Body of pancreas (tissue), 4 donors: ENCODE data around the gene ARHGEF33. TPM values are rescaled to one million over a fixed set of nuclear protein-coding genes. Genes with fewer than 3 reads are reported as not detected.

Source experiments
- ATAC-seq: fragments of 150-250 bp; one replicate; pipeline ENCODE4 v1.9.1; 2016
- DNase-seq, 4 donors: peaks; one replicate each; pipeline ENCODE4 v3.0.0-alpha.2; 2019
- H3K27ac ChIP-seq, 4 donors: fragments of 200-600 bp; sonication (generic); 1 replicate in 3 of 4; 2 replicates in 1 of 4; pipeline versions ENCODE4 v1.5.1 to v1.6.1; 2016 to 2019; ENCODE audit warnings: mild to moderate bottlenecking in 1 of 4, mixed read lengths in 1 of 4, moderate library complexity in 1 of 4
- H3K27me3 ChIP-seq, 2 donors: fragments of 200-600 bp; sonication (generic); one replicate each; pipeline ENCODE4 v1.6.0; 2016; ENCODE audit warnings: mild to moderate bottlenecking in 1 of 2
- H3K36me3 ChIP-seq, 2 donors: fragments of 200-600 bp; sonication (generic); replicated peaks in 1 of 2; 2 replicates each; pipeline ENCODE4 v1.5.1; 2016; ENCODE audit warnings: low read depth in 2 of 2; ENCODE audit not compliant: insufficient read depth in 1 of 2
- H3K4me1 ChIP-seq: fragments of 200-600 bp; sonication (generic); one replicate; pipeline ENCODE4 v1.6.0; 2016
- H3K4me3 ChIP-seq, 2 donors: fragments of 200-600 bp; sonication (generic); 1 replicate in 1 of 2; 2 replicates in 1 of 2; pipeline ENCODE4 v1.5.1; 2016 to 2019
- H3K9me3 ChIP-seq, 3 donors: fragments of 200-600 bp; sonication (generic); 1 replicate in 2 of 3; 2 replicates in 1 of 3; pipeline ENCODE4 v1.5.1; 2016
- POLR2A ChIP-seq, 3 donors: fragments of 450-650 bp; IDR thresholded peaks; one replicate each; pipeline ENCODE4 v1.6.1; 2016; ENCODE audit warnings: antibody characterized with exemption in 3 of 3, mild to moderate bottlenecking in 2 of 3
- WGBS, 2 donors: methylation state at CpG; one replicate each; pipeline ENCODE4 v1.1.5; 2017; 5-methylcytosine and 5-hydroxymethylcytosine counted together
- intact Hi-C: fragments of 100-400 bp; cut with DNase I; formaldehyde crosslinking; loops from one replicate; pipeline ENCODE4 v1.15.1; 2023
- total RNA-seq, 2 donors: library from RNA; depleted of rRNA; stranded (reverse); fragments of >200 nt; gene quantifications; one replicate each; pipeline ENCODE4 v1.1.0, GENCODE V29; 2016
- TF ChIP-seq, protein P1 (sequence below), 7 experiments: fragments of 450-650 bp in 4 of 7; fragments of 200-600 bp in 3 of 7; sonication (generic) in 3 of 7; IDR thresholded peaks; one replicate each; pipeline ENCODE4 v1.5.1; 2016 to 2019; ENCODE audit warnings: antibody characterized with exemption in 7 of 7

Gene ARHGEF33
- total RNA-seq, 2 donors from 2014 or later: 0.33 to 1.3 TPM

- ATAC-seq (no peak), DNase-seq (no peak)
- H3K27ac ChIP-seq: no peak overlapping the region
- H3K4me3 ChIP-seq: no peak overlapping the region
- TF ChIP-seq POLR2A (IDR thresholded peaks at IDR 0.05): no peak
- TF ChIP-seq, protein P1, sequence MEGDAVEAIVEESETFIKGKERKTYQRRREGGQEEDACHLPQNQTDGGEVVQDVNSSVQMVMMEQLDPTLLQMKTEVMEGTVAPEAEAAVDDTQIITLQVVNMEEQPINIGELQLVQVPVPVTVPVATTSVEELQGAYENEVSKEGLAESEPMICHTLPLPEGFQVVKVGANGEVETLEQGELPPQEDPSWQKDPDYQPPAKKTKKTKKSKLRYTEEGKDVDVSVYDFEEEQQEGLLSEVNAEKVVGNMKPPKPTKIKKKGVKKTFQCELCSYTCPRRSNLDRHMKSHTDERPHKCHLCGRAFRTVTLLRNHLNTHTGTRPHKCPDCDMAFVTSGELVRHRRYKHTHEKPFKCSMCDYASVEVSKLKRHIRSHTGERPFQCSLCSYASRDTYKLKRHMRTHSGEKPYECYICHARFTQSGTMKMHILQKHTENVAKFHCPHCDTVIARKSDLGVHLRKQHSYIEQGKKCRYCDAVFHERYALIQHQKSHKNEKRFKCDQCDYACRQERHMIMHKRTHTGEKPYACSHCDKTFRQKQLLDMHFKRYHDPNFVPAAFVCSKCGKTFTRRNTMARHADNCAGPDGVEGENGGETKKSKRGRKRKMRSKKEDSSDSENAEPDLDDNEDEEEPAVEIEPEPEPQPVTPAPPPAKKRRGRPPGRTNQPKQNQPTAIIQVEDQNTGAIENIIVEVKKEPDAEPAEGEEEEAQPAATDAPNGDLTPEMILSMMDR (IDR thresholded peaks at IDR 0.05): no peak
- intact Hi-C loops: no loop called here
- no peaks in the 10 kb centered on the region for H3K27me3 ChIP-seq
- H3K4me1 ChIP-seq: no peaks in the 10 kb centered on the region
- H3K9me3 ChIP-seq: no peaks in the 10 kb centered on the region
- H3K36me3 ChIP-seq: no peaks in the 10 kb centered on the region
- WGBS, 2 donors: 91 to 94% methylated on average over 5 of the region's 5 CpGs
Measured at GRCh38 chr2:38966006-38966405, 76.3 kb downstream of the ARHGEF33 start.

DNA sequence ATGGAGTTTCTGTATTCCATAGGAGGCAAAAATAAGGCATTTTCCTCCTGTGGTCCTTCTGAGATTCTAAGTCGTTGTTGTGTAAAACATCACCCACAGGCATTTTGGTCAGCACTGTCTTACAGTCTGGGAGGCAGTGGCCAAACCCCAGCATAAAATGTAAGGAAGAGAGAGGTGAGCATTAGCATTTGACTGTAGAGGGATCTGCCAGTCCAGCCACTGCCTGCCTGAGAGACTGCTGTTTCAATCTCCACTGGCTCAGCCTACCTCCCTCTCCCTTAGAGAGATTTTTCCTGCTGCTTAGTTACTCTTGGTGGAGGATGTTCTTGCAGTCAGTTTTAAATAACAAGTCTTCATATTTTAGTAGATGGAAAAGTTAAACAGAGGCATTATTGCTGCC lies 77.0 kb downstream of the ARHGEF33 start:
- ATAC-seq: no peak
- H3K9me3 ChIP-seq: no peaks in the 10 kb centered on the region
- no peak overlapping the region for H3K27ac ChIP-seq
- no peak overlapping the region for H3K4me3 ChIP-seq
- no peaks in the 10 kb centered on the region for H3K27me3 ChIP-seq
- no peak for TF ChIP-seq POLR2A (IDR thresholded peaks at IDR 0.05)
- TF ChIP-seq, protein P1 (IDR thresholded peaks at IDR 0.05): no peak
- H3K36me3 ChIP-seq: no peaks in the 10 kb centered on the region
- WGBS, 2 donors: 53 to 70% methylated on average over 1 of the region's 1 CpG
- intact Hi-C loops: no loop called here
- no peaks in the 10 kb centered on the region for H3K4me1 ChIP-seq
- no peak for DNase-seq

DNA sequence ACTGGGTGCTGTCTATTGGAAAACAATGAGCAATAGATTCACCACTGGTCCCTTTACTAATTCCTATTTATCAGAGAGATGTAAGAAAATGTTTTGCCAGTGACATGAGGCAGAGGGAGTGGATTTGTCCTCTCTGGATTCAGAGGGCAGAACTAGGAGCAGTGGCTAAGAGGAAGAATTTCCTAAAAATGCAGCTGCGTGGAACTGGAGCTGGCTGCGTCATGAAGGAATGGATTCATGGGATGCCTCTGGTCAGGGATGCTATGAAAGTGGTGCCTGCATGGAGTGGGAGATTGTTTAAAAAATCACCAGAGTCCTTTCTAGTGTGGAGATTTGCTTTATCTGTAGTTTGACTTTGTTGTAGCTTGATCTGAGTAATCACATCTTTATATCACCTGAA lies 78.3 kb downstream of the ARHGEF33 start:
- no peak overlapping the region for H3K4me3 ChIP-seq
- 84 to 95% methylated on average over 2 of the region's 2 CpGs for WGBS, 2 donors
- H3K27me3 ChIP-seq: no peaks in the 10 kb centered on the region
- no peak for TF ChIP-seq POLR2A (IDR thresholded peaks at IDR 0.05)
- TF ChIP-seq, protein P1 (IDR thresholded peaks at IDR 0.05): no peak
- H3K27ac ChIP-seq: no peak overlapping the region
- ATAC-seq: no peak
- no peaks in the 10 kb centered on the region for H3K36me3 ChIP-seq
- intact Hi-C loops: no loop called here
- no peaks in the 10 kb centered on the region for H3K4me1 ChIP-seq
- H3K9me3 ChIP-seq: no peaks in the 10 kb centered on the region
- no peak for DNase-seq

DNA sequence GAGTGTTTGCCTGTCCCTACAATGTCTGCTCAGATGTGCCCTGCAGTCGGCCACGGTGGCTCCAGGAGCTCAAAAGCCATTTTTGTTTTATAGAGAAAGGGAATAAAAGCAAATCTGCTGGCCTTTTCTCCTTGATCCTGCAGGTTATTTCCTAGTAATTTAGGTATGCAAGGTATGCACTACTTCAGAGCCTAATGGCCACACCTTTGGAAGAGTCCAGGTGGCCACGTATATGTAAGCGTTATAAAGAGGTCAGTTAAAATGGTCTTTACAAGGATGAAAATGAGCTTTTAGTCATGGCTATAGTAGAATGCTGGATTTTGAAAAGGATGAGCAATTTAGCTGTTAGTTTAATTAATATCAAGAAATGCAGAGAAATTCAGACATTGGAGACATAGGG lies 81.7 kb downstream of the ARHGEF33 start:
- whole genome bisulfite sequencing, 2 donors: 82 to 86% methylated on average over 4 of the region's 4 CpGs
- ATAC-seq: no peak
- no peaks in the 10 kb centered on the region for H3K36me3 ChIP-seq

DNA sequence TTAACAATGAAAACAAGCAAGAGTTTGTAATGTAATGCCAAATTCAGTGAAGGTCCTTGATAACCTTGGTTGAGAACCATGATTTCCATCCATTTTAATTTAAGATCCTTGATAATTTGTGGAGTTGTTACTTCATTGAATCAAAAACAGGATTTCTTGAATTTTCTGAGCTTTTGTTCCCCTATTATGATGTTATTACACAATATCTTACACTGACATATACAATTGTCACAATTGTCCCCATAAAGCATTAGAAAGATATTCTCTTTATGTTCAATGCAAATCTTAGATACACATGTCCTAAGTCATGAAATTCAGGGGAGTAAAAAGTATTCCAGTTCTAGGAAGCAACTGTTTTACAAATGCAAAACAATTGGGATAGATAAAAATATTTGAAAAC lies 83.6 kb downstream of the ARHGEF33 start:
- H3K36me3 ChIP-seq: no peaks in the 10 kb centered on the region
- H3K4me3 ChIP-seq: no peak overlapping the region
- ATAC-seq: no peak
- H3K4me1 ChIP-seq: no peaks in the 10 kb centered on the region
- intact Hi-C loops: no loop called here
- DNase-seq: no peak
- H3K27ac ChIP-seq: no peak overlapping the region
- TF ChIP-seq POLR2A (IDR thresholded peaks at IDR 0.05): no peak
- no peaks in the 10 kb centered on the region for H3K27me3 ChIP-seq
- H3K9me3 ChIP-seq: no peaks in the 10 kb centered on the region

More for the DNA sequence above, 81.7 kb downstream of the ARHGEF33 start:
- Histone ChIP-seq H3K4me1 (no peaks in the 10 kb centered on the region), H3K9me3 (no peaks in the 10 kb centered on the region), H3K27ac (no peak overlapping the region), H3K27me3 (no peaks in the 10 kb centered on the region), H3K4me3 (no peak overlapping the region)
- TF ChIP-seq POLR2A (IDR thresholded peaks at IDR 0.05): no peak
- TF ChIP-seq, protein P1 (IDR thresholded peaks at IDR 0.05): no peak
- no peak for DNase-seq
- intact Hi-C loops: no loop called here
